Limb (tissue), 2 donors: ENCODE results near the gene UBE3D.
"Not testable (repeated sequence)": the region's sequence is repeated elsewhere in the genome, so short reads cannot be mapped to it uniquely, and the experiment has no call there.

Experiments used
- DNase-seq, 2 donors: peaks; one replicate each; pipeline ENCODE4 v3.0.0-alpha.2; 2016; ENCODE audit errors: extremely low spot score in 2 of 2

The UBE3D gene

GRCh38 chr6:82915666-82916065 lies 150.0 kb downstream of the UBE3D start:
- DNase-seq: no peak

- no peak for DNase-seq
Measured at GRCh38 chr6:82914511-82914910, 151.1 kb downstream of the UBE3D start.

- DNase-seq: no peak
Measured at GRCh38 chr6:82910820-82911219, 154.8 kb downstream of the UBE3D start.

- DNase-seq: no peak
Measured at GRCh38 chr6:82910395-82910794, 155.2 kb downstream of the UBE3D start.

- no peak for DNase-seq
Measured at GRCh38 chr6:82909551-82909950, 156.1 kb downstream of the UBE3D start.

- no peak for DNase-seq
Measured at GRCh38 chr6:82908661-82909060, 157.0 kb downstream of the UBE3D start.

GRCh38 chr6:82906951-82907350 lies 158.7 kb downstream of the UBE3D start:
- no peak for DNase-seq

- DNase-seq: no peak
Measured at GRCh38 chr6:82906489-82906888, 159.2 kb downstream of the UBE3D start.

- DNase-seq: no peak
Measured at GRCh38 chr6:82904860-82905259, 160.8 kb downstream of the UBE3D start.

- DNase-seq: no peak
Measured at GRCh38 chr6:82904257-82904656, 161.4 kb downstream of the UBE3D start.

- no peak for DNase-seq
Measured at GRCh38 chr6:82902290-82902689, 163.4 kb downstream of the UBE3D start.

GRCh38 chr6:82894653-82895259 lies 170.9 kb downstream of the UBE3D start:
- DNase-seq: no peak

- no peak for DNase-seq
Measured at GRCh38 chr6:82893889-82894652, 171.6 kb downstream of the UBE3D start.

GRCh38 chr6:82891503-82891902 lies 174.1 kb downstream of the UBE3D start:
- not testable (repeated sequence) for DNase-seq

GRCh38 chr6:82891076-82891475 lies 174.6 kb downstream of the UBE3D start:
- no peak for DNase-seq

GRCh38 chr6:82890240-82890639 lies 175.4 kb downstream of the UBE3D start:
- DNase-seq: no peak

- no peak for DNase-seq
Measured at GRCh38 chr6:82889143-82889542, 176.5 kb downstream of the UBE3D start.

- DNase-seq: no peak
Measured at GRCh38 chr6:82882363-82883023, 183.1 kb downstream of the UBE3D start.

GRCh38 chr6:82881519-82881918 lies 184.1 kb downstream of the UBE3D start:
- DNase-seq: no peak

- peak in 1 of 2 donors; percentile 75 for DNase-seq
Measured at GRCh38 chr6:82878812-82879211, 186.8 kb downstream of the UBE3D start.

GRCh38 chr6:82877213-82878195 lies 188.1 kb downstream of the UBE3D start:
- DNase-seq: no peak
